ENCODE results near the gene PTPRM.

- TF ChIP-seq POLR2A (IDR thresholded peaks at IDR 0.05), result no peak
- TF ChIP-seq CTCF (IDR thresholded peaks at IDR 0.05), result no peak
Observed at GRCh38 chr18:8005870-8006569, 438.9 kb downstream of the PTPRM start.

Data from ovary (tissue), 3 donors.